ENCODE results near the gene ACVR1. TPM values are rescaled to one million over a fixed set of nuclear protein-coding genes. Genes with fewer than 3 reads are reported as not detected.

Gene ACVR1
- total RNA-seq, 1 donor from 2014 or later, result 35.5 TPM

GRCh38 chr2:157866666-157867642 is 9.2 kb downstream of the ACVR1 start:
- no peak for DNase-seq (ENCODE audit: low spot score)
- intact Hi-C loops (cut with DNase I), result no loop called here
- ATAC-seq, result no peak

- DNase-seq (ENCODE audit: low spot score), result no peak
- ATAC-seq, result peak; percentile 52
- intact Hi-C loops (cut with DNase I), result no loop called here
Measured at GRCh38 chr2:157866202-157866601, 9.9 kb downstream of the ACVR1 start.

- no peak for DNase-seq (ENCODE audit: low spot score)
- no peak for ATAC-seq
- intact Hi-C loops (cut with DNase I), result no loop called here
Measured at GRCh38 chr2:157864857-157865430, 11.2 kb downstream of the ACVR1 start.

GRCh38 chr2:157858846-157859245 is 17.3 kb downstream of the ACVR1 start:
- intact Hi-C loops (cut with DNase I), result no loop called here
- no peak for DNase-seq (ENCODE audit: low spot score)
- no peak for ATAC-seq

- no peak for ATAC-seq
- no peak for DNase-seq (ENCODE audit: low spot score)
- intact Hi-C loops (cut with DNase I), result no loop called here
Measured at GRCh38 chr2:157857881-157858280, 18.2 kb downstream of the ACVR1 start.

- intact Hi-C loops (cut with DNase I), result no loop called here
- DNase-seq (ENCODE audit: low spot score) (no peak), ATAC-seq (no peak)
Measured at GRCh38 chr2:157856187-157856515, 20.0 kb downstream of the ACVR1 start.

GRCh38 chr2:157853820-157854219 is 22.3 kb downstream of the ACVR1 start:
- intact Hi-C loops (cut with DNase I), result no loop called here
- ATAC-seq (no peak), DNase-seq (ENCODE audit: low spot score) (no peak)

GRCh38 chr2:157853211-157853610 is 22.9 kb downstream of the ACVR1 start:
- DNase-seq (ENCODE audit: low spot score) (no peak), ATAC-seq (no peak)
- intact Hi-C loops (cut with DNase I), result no loop called here

- no peak for DNase-seq (ENCODE audit: low spot score)
- intact Hi-C loops (cut with DNase I), result no loop called here
- ATAC-seq, result no peak
Measured at GRCh38 chr2:157849591-157849990, 26.5 kb downstream of the ACVR1 start.

- ATAC-seq (no peak), DNase-seq (ENCODE audit: low spot score) (no peak)
- intact Hi-C loops (cut with DNase I), result no loop called here
Measured at GRCh38 chr2:157848213-157848612, 27.9 kb downstream of the ACVR1 start.

- ATAC-seq (no peak), DNase-seq (ENCODE audit: low spot score) (no peak)
- intact Hi-C loops (cut with DNase I), result no loop called here
Measured at GRCh38 chr2:157845081-157845480, 31.0 kb downstream of the ACVR1 start.

- no peak for DNase-seq (ENCODE audit: low spot score)
- no peak for ATAC-seq
- intact Hi-C loops (cut with DNase I), result no loop called here
Measured at GRCh38 chr2:157843935-157844334, 32.2 kb downstream of the ACVR1 start.

- ATAC-seq, result no peak
- no peak for DNase-seq (ENCODE audit: low spot score)
- intact Hi-C loops (cut with DNase I), result no loop called here
Measured at GRCh38 chr2:157843081-157843480, 33.0 kb downstream of the ACVR1 start.

- intact Hi-C loops (cut with DNase I), result no loop called here
- DNase-seq (ENCODE audit: low spot score) (no peak), ATAC-seq (no peak)
Measured at GRCh38 chr2:157842106-157842879, 33.8 kb downstream of the ACVR1 start.

- no peak for ATAC-seq
- intact Hi-C loops (cut with DNase I), result no loop called here
- no peak for DNase-seq (ENCODE audit: low spot score)
Measured at GRCh38 chr2:157841485-157841884, 34.6 kb downstream of the ACVR1 start.

- DNase-seq (ENCODE audit: low spot score), result no peak
- peak; percentile 33 for ATAC-seq
- intact Hi-C loops (cut with DNase I), result no loop called here
Measured at GRCh38 chr2:157840568-157841156, 35.5 kb downstream of the ACVR1 start.

- intact Hi-C loops (cut with DNase I), result loop anchor here (5.0 kb wide), 1 partner anchor 823 kb away; no protein-coding TSS in a partner anchor
- DNase-seq (ENCODE audit: low spot score) (no peak), ATAC-seq (no peak)
Measured at GRCh38 chr2:157839822-157840221, 36.3 kb downstream of the ACVR1 start.

GRCh38 chr2:157839162-157839801 is 36.8 kb downstream of the ACVR1 start:
- intact Hi-C loops (cut with DNase I), result loop anchor here (5.0 kb wide), 1 partner anchor 822 kb away; no protein-coding TSS in a partner anchor
- DNase-seq (ENCODE audit: low spot score) (no peak), ATAC-seq (peak; percentile 67)
